Breast epithelium (tissue), 3 donors: ENCODE results near the gene RPS15.

ENCODE experiments used
- POLR2A ChIP-seq: fragments of 450-650 bp; IDR thresholded peaks from one replicate; pipeline ENCODE4 v1.6.1; 2016; ENCODE audit warnings: antibody characterized with exemption, mild to moderate bottlenecking, moderate library complexity
- TF ChIP-seq, protein P1 (sequence below), 3 donors: fragments of 450-650 bp; IDR thresholded peaks; one replicate each; pipeline ENCODE4 v1.5.1; 2016 to 2017; ENCODE audit warnings: antibody characterized with exemption in 3 of 3, mild to moderate bottlenecking in 3 of 3, moderate library complexity in 3 of 3

DNA sequence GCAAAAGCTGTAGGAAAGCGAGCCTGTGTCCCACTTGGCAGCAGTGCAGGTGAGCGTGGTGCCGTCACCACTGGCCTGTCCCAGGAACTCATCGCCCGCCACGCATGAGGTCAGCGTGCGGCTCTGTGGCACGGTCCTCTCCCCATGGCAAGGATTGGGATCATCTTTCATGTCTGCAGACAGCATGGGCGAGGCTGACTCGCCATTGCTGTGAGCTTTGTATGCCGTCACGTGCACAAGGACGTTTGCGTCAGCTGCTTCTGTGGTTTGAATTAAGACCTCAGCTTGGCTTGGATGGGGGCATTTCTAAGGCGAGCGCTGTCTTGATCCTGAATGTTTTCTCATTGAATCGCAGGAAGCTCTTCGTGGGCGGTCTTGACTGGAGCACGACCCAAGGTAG lies 21.1 kb upstream of the RPS15 start:
- TF ChIP-seq POLR2A, result no peak
- TF ChIP-seq, protein P1, sequence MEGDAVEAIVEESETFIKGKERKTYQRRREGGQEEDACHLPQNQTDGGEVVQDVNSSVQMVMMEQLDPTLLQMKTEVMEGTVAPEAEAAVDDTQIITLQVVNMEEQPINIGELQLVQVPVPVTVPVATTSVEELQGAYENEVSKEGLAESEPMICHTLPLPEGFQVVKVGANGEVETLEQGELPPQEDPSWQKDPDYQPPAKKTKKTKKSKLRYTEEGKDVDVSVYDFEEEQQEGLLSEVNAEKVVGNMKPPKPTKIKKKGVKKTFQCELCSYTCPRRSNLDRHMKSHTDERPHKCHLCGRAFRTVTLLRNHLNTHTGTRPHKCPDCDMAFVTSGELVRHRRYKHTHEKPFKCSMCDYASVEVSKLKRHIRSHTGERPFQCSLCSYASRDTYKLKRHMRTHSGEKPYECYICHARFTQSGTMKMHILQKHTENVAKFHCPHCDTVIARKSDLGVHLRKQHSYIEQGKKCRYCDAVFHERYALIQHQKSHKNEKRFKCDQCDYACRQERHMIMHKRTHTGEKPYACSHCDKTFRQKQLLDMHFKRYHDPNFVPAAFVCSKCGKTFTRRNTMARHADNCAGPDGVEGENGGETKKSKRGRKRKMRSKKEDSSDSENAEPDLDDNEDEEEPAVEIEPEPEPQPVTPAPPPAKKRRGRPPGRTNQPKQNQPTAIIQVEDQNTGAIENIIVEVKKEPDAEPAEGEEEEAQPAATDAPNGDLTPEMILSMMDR (IDR thresholded peaks at IDR 0.05), result no peak
